Daoy (cell line): ENCODE measurements around the gene TMEM11. TPM values are rescaled to one million over a fixed set of nuclear protein-coding genes. Genes with fewer than 3 reads are reported as not detected.

Source experiments
- DNase-seq: peaks from one replicate; pipeline ENCODE4 v3.0.0-alpha.2; 2015; ENCODE audit warnings: low read depth
- total RNA-seq: library from RNA; depleted of rRNA; stranded (reverse); fragments of >200 nt; shearing (Covaris generic); gene quantifications from 2 replicates; pipeline ENCODE4 v1.2.3, GENCODE V29; 2014; rRNA removed

Gene TMEM11
- 18.6 and 21.0 TPM in 2 replicates for total RNA-seq

- peak; percentile 98 for DNase-seq
Observed at GRCh38 chr17:21214015-21214776, at the start of gene TMEM11. Gene TMEM11 (minus strand): TSS chr17:21214161. CDS start chr17:21214152, 9 bp downstream.

DNA sequence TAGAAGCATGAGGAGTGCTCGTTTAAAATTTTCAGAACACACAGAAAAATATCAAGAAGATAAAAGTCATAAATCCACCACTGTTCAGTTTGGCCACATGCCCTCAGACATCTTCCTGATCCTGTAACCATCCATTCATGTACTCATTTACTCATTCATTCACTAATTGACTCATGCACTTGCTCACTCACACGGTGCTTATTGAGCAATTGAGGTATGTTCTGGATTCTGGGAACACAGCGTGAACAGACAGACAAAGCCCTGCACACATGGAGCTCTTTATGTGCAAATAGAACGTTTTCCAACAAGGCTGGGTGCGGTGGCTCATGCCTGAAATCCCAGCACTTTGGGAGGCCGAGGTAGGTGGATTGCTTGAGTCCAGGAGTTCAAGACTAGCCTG lies 49.4 kb upstream of the TMEM11 start:
- no peak for DNase-seq

DNA sequence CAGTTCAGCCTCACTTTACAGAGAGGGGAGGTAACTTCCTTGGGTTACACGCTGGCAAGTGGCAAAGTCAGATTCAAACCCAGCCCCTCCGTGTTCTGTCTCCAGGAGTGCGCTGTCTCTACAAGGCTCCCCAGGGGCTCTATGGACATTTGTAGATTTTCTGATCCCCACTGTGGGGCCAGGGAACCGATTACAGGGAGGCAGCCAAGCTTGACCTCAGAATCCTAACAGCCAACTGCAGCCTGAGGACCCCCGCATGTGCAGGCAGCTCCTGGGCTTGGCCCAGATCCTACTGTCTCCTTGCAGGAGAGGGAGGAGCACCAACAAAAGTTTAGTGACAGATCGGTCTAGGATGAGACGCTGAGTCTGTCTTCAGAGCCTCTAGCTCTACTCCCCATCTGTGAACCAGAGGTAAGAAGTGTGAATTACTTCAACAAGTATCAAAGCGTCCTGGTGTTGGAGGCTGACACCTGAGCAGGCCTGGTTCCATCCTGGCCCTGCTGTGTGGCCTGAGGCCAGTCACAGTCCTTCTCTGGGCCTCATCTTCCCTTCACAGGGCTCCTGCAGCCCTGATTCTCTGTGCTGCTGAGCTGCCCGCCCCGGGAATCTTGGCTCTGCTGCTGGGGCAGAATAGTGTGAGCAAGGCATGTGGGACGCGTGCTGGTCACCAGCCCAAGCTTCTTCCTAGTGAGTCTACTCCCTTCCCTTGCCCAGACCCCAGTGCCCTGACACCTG lies 48.5 kb upstream of the TMEM11 start:
- no peak for DNase-seq

DNA sequence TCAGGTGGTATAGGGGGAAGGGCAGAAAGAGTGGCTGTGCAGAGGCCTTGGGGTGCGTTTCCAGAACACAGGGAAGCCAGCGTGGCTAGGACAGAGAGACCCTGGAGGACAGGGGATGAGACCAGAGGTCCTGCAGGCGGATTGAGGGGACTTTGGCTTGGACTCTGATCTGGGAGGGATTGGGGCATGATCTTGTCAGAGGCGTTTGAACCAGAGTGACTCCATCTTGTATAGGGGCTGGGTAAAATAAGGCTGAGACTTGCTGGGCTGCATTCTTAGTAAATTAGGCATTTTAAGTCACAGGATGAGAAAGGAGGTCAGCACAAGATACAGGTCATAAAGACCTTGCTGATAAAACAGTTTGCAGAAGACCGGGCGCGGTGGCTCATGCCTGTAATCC lies 44.6 kb upstream of the TMEM11 start:
- DNase-seq = no peak

- no peak for DNase-seq
Observed at GRCh38 chr17:21253646-21254441, 39.9 kb upstream of the TMEM11 start.

DNA sequence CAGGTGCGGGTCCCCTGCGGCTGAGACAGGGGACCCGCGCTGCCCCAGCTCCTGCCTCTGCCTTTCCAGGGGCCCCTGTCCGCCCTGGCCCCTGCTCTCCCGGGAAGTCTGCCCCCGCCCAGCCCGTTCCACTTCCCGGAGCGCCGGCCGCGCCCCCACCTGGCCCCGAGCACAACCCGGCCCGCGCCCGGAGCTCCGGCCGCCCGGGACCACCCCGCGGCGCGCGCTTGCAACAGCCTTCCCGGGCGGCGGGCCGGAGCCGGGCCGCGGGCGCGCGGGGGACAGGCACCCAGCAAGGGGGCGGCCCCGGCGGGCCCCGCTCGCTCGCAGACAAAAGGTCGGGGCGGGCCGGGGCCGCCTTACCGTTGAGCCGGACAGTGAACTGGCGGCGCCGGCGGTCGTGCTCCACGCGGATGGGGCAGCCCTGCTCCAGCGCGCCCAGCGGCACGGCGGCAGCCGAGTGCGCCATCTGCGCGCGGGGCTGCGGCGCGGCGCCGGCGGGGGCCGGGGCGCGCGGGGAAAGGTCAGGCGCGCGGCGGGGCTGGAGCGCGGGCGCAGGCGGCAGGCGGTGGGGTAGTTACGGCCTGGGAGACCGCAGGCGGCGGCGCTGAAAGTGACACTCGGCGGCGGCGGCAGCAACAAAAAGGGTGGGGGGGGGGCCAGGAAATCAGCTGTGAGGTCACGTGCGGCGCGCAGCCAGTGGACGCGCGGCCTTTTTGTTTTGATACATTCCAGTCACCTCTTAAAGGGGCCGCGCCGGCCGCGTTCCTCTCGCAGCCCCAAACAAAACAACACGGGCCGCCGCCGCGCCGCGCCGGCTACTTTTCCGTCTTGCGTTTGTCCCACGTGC lies 39.1 kb upstream of the TMEM11 start, which contains the start of gene NATD1:
TSS of gene NATD1 (minus strand) at position 615 of the 850 bp plus-strand sequence. CDS start at position 469, 146 bp downstream.
- DNase-seq = peak; percentile 81

GRCh38 chr17:21252289-21252795 lies 38.4 kb upstream of the TMEM11 start:
- no peak for DNase-seq

GRCh38 chr17:21251337-21252010 lies 37.5 kb upstream of the TMEM11 start:
- no peak for DNase-seq

GRCh38 chr17:21250854-21251253 lies 36.9 kb upstream of the TMEM11 start:
- DNase-seq = no peak

GRCh38 chr17:21249920-21250703 lies 36.2 kb upstream of the TMEM11 start:
- DNase-seq = no peak

GRCh38 chr17:21249086-21249795 lies 35.3 kb upstream of the TMEM11 start:
- DNase-seq = no peak

- no peak for DNase-seq
Observed at GRCh38 chr17:21248500-21248899, 34.5 kb upstream of the TMEM11 start.

GRCh38 chr17:21247552-21248258 lies 33.7 kb upstream of the TMEM11 start:
- no peak for DNase-seq

DNA sequence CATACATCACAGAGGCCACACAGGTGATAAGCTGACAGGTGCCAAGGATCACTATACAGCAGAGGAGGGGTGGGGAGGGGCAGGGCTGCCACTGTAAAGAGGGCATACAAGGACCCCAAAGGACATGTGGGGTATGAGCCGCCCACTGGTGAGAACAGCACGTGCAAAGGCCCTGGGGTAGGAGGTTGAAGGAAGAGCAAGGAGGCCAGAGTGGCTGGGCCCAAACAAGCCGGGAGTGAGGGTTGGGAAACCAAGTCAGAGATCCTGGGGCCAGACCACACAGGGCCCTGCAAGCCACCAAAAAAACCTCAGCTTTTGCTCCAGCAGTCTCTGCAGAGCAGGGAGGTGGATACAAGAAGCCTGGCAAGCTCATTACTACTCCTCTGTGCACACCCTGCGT lies 32.7 kb upstream of the TMEM11 start:
- no peak for DNase-seq

GRCh38 chr17:21245639-21246084 lies 31.7 kb upstream of the TMEM11 start:
- DNase-seq = no peak

DNA sequence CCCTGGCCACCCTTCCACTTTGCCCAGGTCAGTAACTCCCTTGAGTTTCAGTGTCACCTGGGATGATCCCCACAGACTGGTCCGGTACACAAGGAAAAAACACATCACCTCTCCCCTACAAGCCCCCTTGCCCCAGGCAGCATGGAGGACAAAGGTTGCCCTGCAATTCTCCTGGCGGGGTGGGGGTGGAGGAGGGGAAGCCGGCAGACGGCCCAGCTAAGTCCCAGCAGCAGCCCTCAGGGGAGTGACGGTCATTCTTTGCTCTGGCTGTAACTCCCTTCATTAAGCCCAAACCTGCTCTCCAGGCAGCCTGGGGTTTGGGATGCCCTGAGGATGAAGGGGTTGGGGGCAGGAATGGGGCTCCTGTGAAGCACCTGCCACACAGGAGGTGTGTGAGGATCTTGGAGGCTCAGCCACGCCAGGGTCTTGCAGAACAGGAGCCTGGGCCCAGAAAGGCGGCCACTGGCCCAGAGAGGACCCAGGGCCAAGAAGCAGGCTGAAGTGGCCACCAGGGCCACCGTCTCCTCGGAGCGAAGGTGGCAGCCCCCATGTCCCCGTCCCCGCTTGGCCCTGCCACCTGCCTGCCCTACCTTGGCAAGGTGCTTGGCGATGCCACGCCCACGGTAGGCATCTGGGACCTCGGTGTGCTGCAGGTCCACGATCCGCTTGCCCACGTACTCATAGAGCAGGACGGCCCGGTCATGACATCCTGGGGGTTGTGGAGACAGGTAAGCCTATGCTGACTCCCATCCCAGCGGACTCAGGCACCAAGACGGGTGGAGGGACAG lies 29.7 kb upstream of the TMEM11 start:
- DNase-seq = no peak

DNA sequence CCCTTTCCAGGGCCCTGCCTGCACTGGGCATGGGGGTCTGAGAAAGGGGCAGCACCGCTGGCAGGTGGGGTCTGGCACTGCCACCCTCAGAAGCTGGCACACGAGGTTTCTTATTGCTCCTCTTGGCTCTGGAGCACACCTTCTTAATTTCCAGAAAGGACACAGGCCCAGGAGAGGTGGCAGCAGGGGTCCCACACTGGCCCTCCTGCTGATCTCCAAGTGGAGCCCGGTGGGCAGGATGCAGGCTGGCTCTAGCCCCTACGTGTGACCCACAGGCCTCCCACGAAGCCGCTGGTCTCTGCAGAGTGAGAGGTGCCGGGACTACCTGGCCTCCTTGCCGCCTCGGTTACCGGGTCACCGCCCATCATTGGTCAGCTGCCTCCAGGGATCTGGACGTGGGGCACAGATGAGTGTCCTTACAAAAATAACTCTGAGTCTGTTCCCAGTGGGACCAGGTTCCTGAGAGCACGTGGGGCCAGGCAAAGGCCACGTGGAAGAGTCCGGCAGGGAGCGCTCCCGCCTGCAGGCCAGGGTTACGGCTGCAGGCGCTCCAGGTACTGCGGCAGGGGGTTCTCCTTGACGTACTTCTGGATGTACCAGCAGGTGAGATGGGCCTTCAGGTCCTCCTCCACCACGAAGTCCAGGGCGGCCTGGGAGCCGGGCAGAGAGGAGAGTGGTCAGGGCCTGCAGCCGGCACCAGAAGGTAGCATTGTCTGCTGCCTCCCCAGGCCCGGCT lies 29.0 kb upstream of the TMEM11 start:
- DNase-seq = no peak
